Right cardiac atrium (tissue), 5 donors: Measurements from ENCODE around the gene RNPC3. TPM values are rescaled to one million over a fixed set of nuclear protein-coding genes. Genes with fewer than 3 reads are reported as not detected.

ENCODE experiments used
- ATAC-seq, 2 donors: fragments of 200-7000 bp; cut with Tn5 transposase; one replicate each; pipeline versions ENCODE4 v1.8.0 to v1.9.1; 2020; ENCODE audit warnings: moderate library complexity in 2 of 2, mild to moderate bottlenecking in 1 of 2
- DNase-seq, 3 donors: peaks; one replicate each; pipeline ENCODE4 v3.0.0-alpha.2; 2020
- H3K27ac ChIP-seq: one replicate; pipeline ENCODE4 v1.5.1; 2013; ENCODE audit warnings: mild to moderate bottlenecking, low read length, control low read depth, moderate library complexity
- H3K27me3 ChIP-seq: one replicate; pipeline ENCODE4 v1.6.1; 2013; ENCODE audit not compliant: control insufficient read depth, insufficient read depth
- H3K4me1 ChIP-seq: one replicate; pipeline ENCODE4 v1.6.1; 2013; ENCODE audit warnings: low read length; ENCODE audit not compliant: control insufficient read depth, insufficient read depth
- H3K4me3 ChIP-seq: one replicate; pipeline ENCODE4 v1.5.1; 2013; ENCODE audit warnings: low read length, control low read depth
- H3K9me3 ChIP-seq: one replicate; pipeline ENCODE4 v1.6.1; 2013; ENCODE audit warnings: low read length; ENCODE audit not compliant: control insufficient read depth
- WGBS: extraction: QIAGEN DNeasy Blood & Tissue Kit; methylation state at CpG from one replicate; pipeline ENCODE4 v1.1.7; 2013; 5-methylcytosine and 5-hydroxymethylcytosine counted together
- intact Hi-C, 4 donors: fragments of 100-400 bp; cut with DNase I; formaldehyde crosslinking; loops; one replicate each; pipeline versions ENCODE4 v1.11.0 to v1.14.0; 2022 to 2023
- polyA plus RNA-seq: library from polyadenylated mRNA; stranded (reverse); fragments of 200-250 nt; gene quantifications from one replicate; pipeline ENCODE4 v1.2.3, GENCODE V29; 2013
- total RNA-seq, 4 donors: library from RNA; stranded (reverse); fragmentation: NEBNext Ultra II Directional; extraction: Animal tissue kit (Norgen Biotek cat#: 25700); gene quantifications; one replicate each; pipeline ENCODE4 v1.2.1, GENCODE V29; 2021
- donor health status: healthy with polysubstance abuse.
- donor health status: DM: no; HTN: yes; CAD: no.
- donor health status: DM: no; HTN: no; CAD: no.
- donor health status: DM: no; HTN: yes; CAD: no; lungs with severe emphysema.
- donor health status: DM: yes; HTN: yes; CAD: no.

Gene RNPC3
- total and polyA plus RNA-seq, 5 donors, result 23.9 to 31.7 (median 26.9) TPM

DNA sequence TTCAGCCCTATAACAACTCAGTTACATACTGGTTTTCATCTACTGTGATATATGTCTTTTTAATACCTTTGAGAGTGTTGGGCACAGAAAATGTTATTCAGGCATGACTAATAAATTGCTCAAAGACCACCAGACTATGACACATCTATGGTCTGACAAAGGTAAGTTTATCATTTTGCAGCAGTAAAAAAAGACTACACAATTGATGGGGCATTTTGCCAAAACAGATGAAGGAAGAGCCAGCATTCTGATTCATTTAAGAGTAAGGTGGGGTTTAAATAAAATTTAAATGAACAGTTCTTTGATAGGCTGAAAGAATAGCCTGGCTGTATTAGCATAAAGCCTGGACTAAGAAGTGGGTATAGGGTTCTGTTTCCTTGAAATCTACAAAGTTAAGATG, 8.8 kb upstream of the RNPC3 start:
- Histone ChIP-seq H3K4me3 (no peak overlapping the region), H3K27ac (no peak overlapping the region), H3K4me1 (no peaks in the 10 kb centered on the region), H3K9me3 (no peaks in the 10 kb centered on the region), H3K27me3 (no peaks in the 10 kb centered on the region)
- intact Hi-C loops, result loop anchor here in 1 of 4 donors (10.0 kb wide), 1 partner anchor 412 kb away; the partner anchor contains the start of gene COL11A1
- ATAC-seq (no peak), DNase-seq (no peak)

GRCh38 chr1:103517380-103518047, 8.0 kb upstream of the RNPC3 start:
- ATAC-seq (no peak), DNase-seq (no peak)
- Histone ChIP-seq H3K27ac (no peak overlapping the region), H3K4me3 (no peak overlapping the region), H3K27me3 (no peaks in the 10 kb centered on the region), H3K4me1 (no peaks in the 10 kb centered on the region), H3K9me3 (no peaks in the 10 kb centered on the region)
- 73% methylated on average over 2 of the region's 2 CpGs for WGBS
- intact Hi-C loops, result loop anchor here in 1 of 4 donors (10.0 kb wide), 1 partner anchor 413 kb away; the partner anchor contains the start of gene COL11A1

DNA sequence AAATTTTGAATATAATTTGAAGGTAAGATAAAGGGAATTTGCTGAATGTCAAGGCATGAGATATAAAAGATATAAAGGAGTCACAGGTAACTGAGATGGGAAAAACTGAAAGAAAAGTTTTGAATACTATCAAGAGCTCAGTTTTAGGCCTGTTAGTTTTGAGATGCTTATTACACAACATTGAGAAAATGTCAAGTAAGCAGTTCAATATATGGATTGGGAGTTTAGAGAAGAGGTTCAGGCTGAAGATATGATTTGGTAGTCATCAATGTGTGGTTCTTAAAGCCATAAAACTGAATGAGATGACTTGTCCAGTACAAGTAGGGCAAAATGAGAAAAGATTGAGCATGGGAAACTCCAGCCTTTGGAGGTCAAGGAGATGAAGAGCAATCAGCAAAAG, 4.7 kb upstream of the RNPC3 start:
- H3K9me3 ChIP-seq, result no peaks in the 10 kb centered on the region
- no peaks in the 10 kb centered on the region for H3K27me3 ChIP-seq
- ATAC-seq (no peak), DNase-seq (no peak)
- intact Hi-C loops, result no loop called here
- H3K4me1 ChIP-seq, result peaks cover 2% of the 10 kb centered on the region
- no peak overlapping the region for H3K27ac ChIP-seq
- no peak overlapping the region for H3K4me3 ChIP-seq

DNA sequence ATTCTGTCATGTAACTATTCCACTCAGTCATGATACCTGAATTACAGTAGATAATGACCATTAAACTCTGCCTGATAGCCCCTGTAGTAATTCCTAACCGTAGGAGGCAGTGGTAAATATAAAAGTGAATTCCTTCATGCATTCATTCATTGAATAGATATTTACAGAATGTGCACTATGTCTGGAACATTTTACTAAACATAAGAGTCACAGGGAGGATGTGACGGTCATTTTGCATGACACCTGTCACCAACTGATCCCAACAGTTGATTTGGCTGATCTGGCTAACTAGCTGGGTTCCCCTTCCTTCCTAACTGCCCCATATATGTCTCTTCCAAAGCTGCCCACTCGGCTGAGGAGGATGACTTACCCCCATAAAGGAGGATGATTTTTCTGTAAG, 2.2 kb upstream of the RNPC3 start:
- Histone ChIP-seq H3K4me3 (no peak overlapping the region), H3K27me3 (no peaks in the 10 kb centered on the region), H3K9me3 (no peaks in the 10 kb centered on the region), H3K4me1 (peaks cover 2% of the 10 kb centered on the region), H3K27ac (no peak overlapping the region)
- intact Hi-C loops, result no loop called here
- DNase-seq, result no peak
- ATAC-seq, result no peak
- WGBS, result 85% methylated on average over 3 of the region's 3 CpGs

GRCh38 chr1:103525114-103525606, 339 bp upstream of the RNPC3 start:
- Histone ChIP-seq H3K27ac (peak overlapping the region; percentile 20), H3K9me3 (no peaks in the 10 kb centered on the region), H3K27me3 (no peaks in the 10 kb centered on the region), H3K4me3 (peak overlapping the region; percentile 61), H3K4me1 (peaks cover 2% of the 10 kb centered on the region)
- ATAC-seq, result peak; percentile 90
- intact Hi-C loops, result no loop called here
- DNase-seq, result peak in 1 of 3 donors; percentile 36
- 4% methylated on average over 23 of the region's 34 CpGs for WGBS

DNA sequence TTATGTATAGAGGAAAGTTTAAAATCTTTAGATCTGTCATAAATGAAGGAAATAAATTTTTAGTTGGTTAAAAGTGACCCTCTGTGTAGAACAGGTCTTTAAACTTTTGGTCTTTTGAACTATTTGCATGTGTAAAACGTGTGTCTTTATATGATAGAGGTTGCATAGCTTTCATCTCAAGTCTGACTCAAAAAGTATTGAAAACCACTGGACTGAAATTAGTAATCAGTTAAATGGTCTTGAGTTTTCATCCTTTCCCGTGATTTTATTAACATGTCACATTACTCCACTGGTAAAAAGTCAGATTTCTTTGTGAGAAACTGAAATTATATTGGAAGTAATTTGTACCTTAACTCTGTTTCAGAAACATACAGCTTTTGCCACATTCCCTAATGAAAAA, 1.8 kb downstream of the RNPC3 start:
- no peak for DNase-seq
- Histone ChIP-seq H3K4me1 (peaks cover 2% of the 10 kb centered on the region), H3K4me3 (peak overlapping the region; percentile 58), H3K9me3 (no peaks in the 10 kb centered on the region), H3K27ac (no peak overlapping the region), H3K27me3 (no peaks in the 10 kb centered on the region)
- intact Hi-C loops, result no loop called here
- WGBS, result 47% methylated on average over 2 of the region's 2 CpGs
- ATAC-seq, result no peak

DNA sequence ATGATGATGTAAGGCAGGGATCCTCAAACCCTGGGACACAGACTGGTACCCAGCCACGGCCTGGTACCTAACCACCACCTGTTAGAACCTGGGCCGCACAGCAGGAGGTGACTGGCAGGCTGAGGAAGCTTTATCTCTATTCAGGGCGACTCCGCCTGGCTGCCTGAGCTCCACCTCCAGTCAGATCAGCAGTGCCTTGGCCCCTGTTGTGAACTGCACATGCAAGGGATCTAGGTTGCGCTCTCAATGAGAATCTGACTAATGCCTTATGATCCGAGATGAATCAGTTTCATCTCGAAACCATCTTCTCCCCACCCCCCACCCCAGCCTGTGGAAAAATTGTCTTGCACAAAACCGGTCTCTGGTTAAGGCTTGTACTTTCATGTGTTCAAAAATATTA, 4.2 kb downstream of the RNPC3 start:
- 88% methylated on average over 8 of the region's 8 CpGs for WGBS
- intact Hi-C loops, result no loop called here
- Histone ChIP-seq H3K27ac (no peak overlapping the region), H3K27me3 (no peaks in the 10 kb centered on the region), H3K4me3 (no peak overlapping the region), H3K4me1 (peaks cover 2% of the 10 kb centered on the region), H3K9me3 (no peaks in the 10 kb centered on the region)
- peak in 1 of 3 donors; percentile 35 for DNase-seq
- ATAC-seq, result no peak

GRCh38 chr1:103538226-103538625, 12.7 kb downstream of the RNPC3 start:
- no peaks in the 10 kb centered on the region for H3K27me3 ChIP-seq
- 96% methylated on average over 2 of the region's 2 CpGs for WGBS
- DNase-seq (no peak), ATAC-seq (no peak)
- no peaks in the 10 kb centered on the region for H3K4me1 ChIP-seq
- H3K4me3 ChIP-seq, result no peak overlapping the region
- intact Hi-C loops, result no loop called here
- no peak overlapping the region for H3K27ac ChIP-seq
- no peaks in the 10 kb centered on the region for H3K9me3 ChIP-seq

DNA sequence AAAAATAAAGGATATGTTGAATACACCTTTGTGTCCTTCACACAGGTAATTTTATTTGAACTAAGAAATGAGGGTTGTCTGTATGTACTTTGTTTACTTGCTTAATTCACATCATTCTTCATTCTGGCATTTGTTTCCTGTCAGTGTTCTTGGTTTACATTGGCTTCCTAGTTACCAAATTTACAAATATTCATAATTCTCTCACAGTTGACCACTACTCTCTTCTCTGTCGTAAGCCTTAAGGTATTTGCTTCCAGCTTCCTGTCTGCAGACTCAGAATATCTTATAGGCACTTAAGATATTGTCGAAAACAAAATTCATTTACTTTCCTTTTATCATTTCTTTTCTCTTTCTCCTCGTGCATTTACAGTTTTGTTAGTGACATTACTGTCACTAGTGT, 15.9 kb downstream of the RNPC3 start:
- Histone ChIP-seq H3K4me3 (no peak overlapping the region), H3K9me3 (no peaks in the 10 kb centered on the region), H3K27me3 (no peaks in the 10 kb centered on the region), H3K27ac (no peak overlapping the region), H3K4me1 (no peaks in the 10 kb centered on the region)
- 93% methylated on average over 3 of the region's 3 CpGs for WGBS
- DNase-seq (no peak), ATAC-seq (no peak)
- intact Hi-C loops, result no loop called here

- no peak for ATAC-seq
- no peak overlapping the region for H3K27ac ChIP-seq
- H3K9me3 ChIP-seq, result no peaks in the 10 kb centered on the region
- H3K4me1 ChIP-seq, result no peaks in the 10 kb centered on the region
- H3K4me3 ChIP-seq, result no peak overlapping the region
- no peaks in the 10 kb centered on the region for H3K27me3 ChIP-seq
- WGBS, result 96% methylated on average over 1 of the region's 1 CpG
- intact Hi-C loops, result no loop called here
- no peak for DNase-seq
These were observed 21.0 kb downstream of the RNPC3 start for GRCh38 chr1:103546496-103546895.

DNA sequence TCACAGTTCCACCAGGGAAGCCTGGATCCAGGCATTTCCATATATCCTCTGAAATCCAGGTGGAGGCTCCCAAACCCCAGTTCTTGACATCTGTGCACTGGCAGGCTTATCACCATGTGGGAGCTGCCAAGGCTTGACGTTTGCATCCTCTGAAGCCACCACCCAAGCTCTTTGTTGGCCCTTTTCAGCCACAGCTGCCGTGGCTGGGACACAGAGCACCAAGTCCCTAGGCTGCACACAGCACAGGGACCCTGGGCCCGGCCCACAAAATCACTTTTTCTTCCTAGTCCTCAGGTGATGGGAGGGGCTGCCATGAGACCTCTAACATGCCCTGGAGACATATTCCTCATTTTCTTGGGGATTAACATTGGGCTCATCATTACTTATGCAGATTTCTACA, 22.3 kb downstream of the RNPC3 start:
- intact Hi-C loops, result no loop called here
- no peak overlapping the region for H3K27ac ChIP-seq
- H3K9me3 ChIP-seq, result no peaks in the 10 kb centered on the region
- no peak overlapping the region for H3K4me3 ChIP-seq
- WGBS, result 84% methylated on average over 3 of the region's 3 CpGs
- ATAC-seq (no peak), DNase-seq (no peak)
- no peaks in the 10 kb centered on the region for H3K27me3 ChIP-seq
- no peaks in the 10 kb centered on the region for H3K4me1 ChIP-seq

DNA sequence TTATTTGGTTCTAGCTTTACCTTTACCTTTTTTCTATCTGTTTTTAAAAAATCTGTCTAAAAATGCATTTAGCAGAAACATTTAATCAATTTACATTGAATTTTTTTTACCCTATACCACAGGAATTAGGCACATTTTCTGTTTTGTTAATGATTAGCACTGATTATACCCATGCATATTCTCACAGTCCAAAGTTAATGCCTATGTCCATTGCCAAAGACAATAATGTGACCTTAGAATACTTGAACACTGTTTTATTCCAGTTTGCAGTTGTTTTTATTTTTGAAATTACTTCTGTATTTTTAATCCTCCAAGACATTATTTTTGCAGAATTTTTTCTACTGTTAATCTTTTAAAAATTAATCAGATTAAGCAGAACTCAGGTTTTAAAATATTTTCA, 34.9 kb downstream of the RNPC3 start:
- Histone ChIP-seq H3K4me1 (peaks cover 2% of the 10 kb centered on the region), H3K27me3 (no peaks in the 10 kb centered on the region), H3K9me3 (no peaks in the 10 kb centered on the region), H3K27ac (no peak overlapping the region), H3K4me3 (no peak overlapping the region)
- DNase-seq (no peak), ATAC-seq (no peak)
- intact Hi-C loops, result no loop called here
